Endothelial cell of umbilical vein (primary cell): Measurements from ENCODE around the gene DAG1. TPM values are rescaled to one million over a fixed set of nuclear protein-coding genes. Genes with fewer than 3 reads are reported as not detected.

ENCODE experiments used
- BruUV-seq: library from RNA; stranded (reverse); fragments of 400-500 nt; replicated peaks from 2 replicates; lab custom pipeline; 2021; lab: Mats Ljungman, UMichigan
- CTCF ChIA-PET: fragments of 300-600, 350-600 bp; sonication (Branson Sonifier 250); formaldehyde crosslinking; loops from one replicate; lab custom pipeline; 2021; ENCODE audit warnings: antibody characterized with exemption, inconsistent platforms; lab: Charles Lee
- POLR2A ChIA-PET: fragments of 300-600, 350-600 bp; sonication (Branson Sonifier 250); formaldehyde crosslinking; loops from one replicate; lab custom pipeline; 2021; ENCODE audit warnings: antibody characterized with exemption, inconsistent platforms; lab: Charles Lee
- DNase-seq: peaks from one replicate; pipeline ENCODE4 v3.0.0-alpha.2; 2011; ENCODE audit warnings: low read depth, low spot score
- FAIRE-seq: peaks from 2 replicates; lab custom pipeline; 2011; peaks lifted over from hg19 to GRCh38; lab: Jason Lieb, UNC
- H2AFZ ChIP-seq: 2 replicates; pipeline ENCODE4 v1.6.0; 2012; ENCODE audit warnings: low read depth, low read length, control low read depth, inconsistent platforms
- H3K27ac ChIP-seq: 2 replicates; pipeline ENCODE4 v1.5.1; 2011; ENCODE audit warnings: low read depth, mild to moderate bottlenecking, control low read depth, low read length, moderate library complexity; ENCODE audit not compliant: insufficient read depth
- H3K27me3 ChIP-seq, 2 experiments: 2 replicates each; pipeline versions ENCODE4 v1.6.0 to v1.6.1; 2011; ENCODE audit warnings: low read length in 2 of 2, mixed read lengths in 1 of 2; ENCODE audit not compliant: control insufficient read depth in 2 of 2, insufficient read depth in 2 of 2
- H3K36me3 ChIP-seq, 2 experiments: 2 replicates in 1 of 2; 3 replicates in 1 of 2; pipeline ENCODE4 v1.5.1; 2011; ENCODE audit warnings: low read length in 2 of 2, mild to moderate bottlenecking in 1 of 2, moderate library complexity in 1 of 2; ENCODE audit not compliant: control insufficient read depth in 2 of 2, insufficient read depth in 2 of 2; ENCODE audit errors: extremely low read depth in 1 of 2
- H3K4me1 ChIP-seq: 3 replicates; pipeline ENCODE4 v1.5.1; 2011; ENCODE audit warnings: mild to moderate bottlenecking, low read length; ENCODE audit not compliant: control insufficient read depth, insufficient read depth; ENCODE audit errors: extremely low read depth
- H3K4me2 ChIP-seq: 2 replicates; pipeline ENCODE4 v1.6.1; 2011; ENCODE audit warnings: low read length, control low read depth, mixed read lengths; ENCODE audit not compliant: insufficient read depth
- H3K4me3 ChIP-seq, 3 experiments: fragments of 200-600 bp in 1 of 3; sonication (generic), shearing (Covaris generic) in 1 of 3; replicated peaks in 1 of 3; 2 replicates each; pipeline ENCODE4 v1.5.1; 2011 to 2016; ENCODE audit warnings: control low read depth in 3 of 3, low read length in 3 of 3, mild to moderate bottlenecking in 2 of 3, inconsistent platforms in 1 of 3, low read depth in 1 of 3, moderate library complexity in 1 of 3; ENCODE audit not compliant: insufficient read depth in 1 of 3
- H3K79me2 ChIP-seq: 2 replicates; pipeline ENCODE4 v1.6.0; 2012; ENCODE audit warnings: low read length, inconsistent platforms; ENCODE audit not compliant: control insufficient read depth, insufficient read depth
- H3K9ac ChIP-seq: replicated peaks from 2 replicates; pipeline ENCODE3; 2011; ENCODE audit warnings: low read length, control low read depth; ENCODE audit not compliant: insufficient read depth; ENCODE audit errors: extremely low read depth
- H3K9me1 ChIP-seq: replicated peaks from 3 replicates; pipeline ENCODE4 v1.6.0; 2011; ENCODE audit warnings: mild to moderate bottlenecking, low read length; ENCODE audit not compliant: control insufficient read depth, insufficient read depth; ENCODE audit errors: extremely low read depth
- H3K9me3 ChIP-seq: replicated peaks from 2 replicates; pipeline ENCODE4 v1.5.1; 2012; ENCODE audit warnings: low read length, inconsistent platforms; ENCODE audit not compliant: control insufficient read depth, insufficient read depth
- H4K20me1 ChIP-seq: replicated peaks from 2 replicates; pipeline ENCODE3; 2011; ENCODE audit warnings: mild to moderate bottlenecking, low read length; ENCODE audit not compliant: control insufficient read depth, insufficient read depth; ENCODE audit errors: extremely low read depth
- CTCF ChIP-seq, 2 donors: IDR thresholded peaks; 1 replicate in 1 of 2; 2 replicates in 1 of 2; pipeline ENCODE4 v1.5.1; 2011; ENCODE audit warnings: low read length in 2 of 2, mild to moderate bottlenecking in 2 of 2, moderate library complexity in 2 of 2, control low read depth in 1 of 2, inconsistent platforms in 1 of 2, low read depth in 1 of 2; ENCODE audit not compliant: insufficient read depth in 1 of 2; ENCODE audit errors: extremely low read depth in 1 of 2
- EZH2 ChIP-seq: IDR thresholded peaks from 2 replicates; pipeline ENCODE4 v1.6.1; 2012; ENCODE audit warnings: borderline replicate concordance, low read depth, mild to moderate bottlenecking, moderate library complexity, low read length, inconsistent platforms; ENCODE audit not compliant: severe bottlenecking
- FOS ChIP-seq: IDR thresholded peaks from 2 replicates; pipeline ENCODE4 v1.6.1; 2011; ENCODE audit warnings: mild to moderate bottlenecking, low read length, moderate library complexity, borderline replicate concordance; ENCODE audit not compliant: insufficient read depth
- GATA2 ChIP-seq: IDR thresholded peaks from 2 replicates; pipeline ENCODE4 v1.7.0; 2011; ENCODE audit warnings: low read depth, mild to moderate bottlenecking, moderate library complexity, mixed read lengths, low read length; ENCODE audit not compliant: insufficient read length, insufficient read depth
- JUN ChIP-seq: IDR thresholded peaks from 2 replicates; pipeline ENCODE4 v1.6.1; 2011; ENCODE audit warnings: borderline replicate concordance, low read depth; ENCODE audit not compliant: insufficient read length, insufficient read depth
- MAX ChIP-seq: IDR thresholded peaks from 2 replicates; pipeline ENCODE4 v1.6.1; 2011; ENCODE audit not compliant: insufficient read depth, insufficient read length
- MYC ChIP-seq: IDR thresholded peaks from one replicate; pipeline ENCODE4 v1.6.1; 2011; ENCODE audit warnings: mild to moderate bottlenecking, low read depth, low read length
- POLR2A ChIP-seq: IDR thresholded peaks from 2 replicates; pipeline ENCODE4 v1.6.1; 2012; ENCODE audit warnings: low read depth, mild to moderate bottlenecking, control low read depth, low read length
- POLR2AphosphoS5 ChIP-seq: IDR thresholded peaks from 2 replicates; pipeline ENCODE4 v1.6.1; 2012; ENCODE audit warnings: low read depth, mild to moderate bottlenecking, control low read depth, low read length, moderate library complexity; ENCODE audit not compliant: insufficient read depth
- dilution Hi-C: fragments of 300-500 bp; cut with MboI; formaldehyde crosslinking; loops from one replicate; pipeline ENCODE4 v1.15.0; 2019; ENCODE audit warnings: low sequenced_read_pairs; ENCODE audit not compliant: extremely low pct_ligation_motif_present
- intact Hi-C: fragments of 100-400 bp; cut with micrococcal nuclease; formaldehyde crosslinking; loops from one replicate; pipeline ENCODE4 v1.10.0; 2022
- polyA plus RNA-seq, 4 experiments: library from polyadenylated mRNA; depleted of rRNA in 3 of 4; stranded (reverse) in 3 of 4; unstranded in 1 of 4; fragments of >200 nt; gene quantifications; 2 replicates each; pipeline versions ENCODE4 v1.2.1 to v1.2.3, GENCODE V29; 2011 to 2012; ENCODE audit warnings: missing spikeins in 1 of 4
- total RNA-seq: library from RNA; stranded (reverse); gene quantifications from 2 replicates; pipeline ENCODE4 v1.2.3, GENCODE V29; 2021

Gene DAG1
- total and polyA plus RNA-seq, 2 donors (not counting 3 experiments of a cell fraction or from before 2014, with no cell fraction given), result 59.6 to 97.5 TPM

GRCh38 chr3:49518016-49518415 lies 47.9 kb downstream of the DAG1 start:
- intact Hi-C loops, result no loop called here
- FAIRE-seq, result no peak
- CTCF ChIA-PET, result interaction anchor here (0.5 to 0.9 kb wide), 3 partner anchors 9 to 308 kb away, joined by 3 to 4 read pairs (median 3); no protein-coding TSS in a partner anchor

GRCh38 chr3:49518441-49518840 lies 48.4 kb downstream of the DAG1 start:
- H3K9me1 ChIP-seq, result no peaks in the 10 kb centered on the region
- peaks cover 2% of the 10 kb centered on the region for H4K20me1 ChIP-seq
- no peaks in the 10 kb centered on the region for H3K27me3 ChIP-seq
- H3K9me3 ChIP-seq, result no peaks in the 10 kb centered on the region
- H3K4me3 ChIP-seq, result no peak overlapping the region
- no peak for TF ChIP-seq MYC
- no peak for TF ChIP-seq POLR2AphosphoS5
- TF ChIP-seq POLR2A, result no peak
- TF ChIP-seq EZH2, result no peak
- no peak for TF ChIP-seq CTCF (IDR thresholded peaks at IDR 0.05; ENCODE audit: extremely low read depth in 1 of 2, insufficient read depth in 1 of 2, low read depth in 1 of 2, low read length in 2 of 2)
- no peak for TF ChIP-seq GATA2
- TF ChIP-seq FOS, result no peak
- TF ChIP-seq MAX, result no peak
- no peak for TF ChIP-seq JUN
- dilution Hi-C loops (no loop called here), intact Hi-C loops (no loop called here)
- DNase-seq (no peak), FAIRE-seq (no peak)
- ChIA-PET CTCF (interaction anchor here (0.6 to 0.9 kb wide), 2 partner anchors 9 to 21 kb away, joined by 3 read pairs; no protein-coding TSS in a partner anchor), POLR2A (no interaction called here)
- BruUV-seq, result no TSS peak
- no peak overlapping the region for H3K27ac ChIP-seq
- peaks cover 2 to 7% of the 10 kb centered on the region in 2 experiments for H3K36me3 ChIP-seq
- H3K9ac ChIP-seq, result no peak overlapping the region
- H3K79me2 ChIP-seq, result no peaks in the 10 kb centered on the region
- H2AFZ ChIP-seq, result no peak overlapping the region
- no peak overlapping the region for H3K4me2 ChIP-seq
- H3K4me1 ChIP-seq, result no peaks in the 10 kb centered on the region

More at GRCh38 chr3:49518016-49518415, 47.9 kb downstream of the DAG1 start:
- Histone ChIP-seq H3K4me3 (no peak overlapping the region), H3K27me3 (no peaks in the 10 kb centered on the region), H4K20me1 (peaks cover 2% of the 10 kb centered on the region), H3K4me1 (no peaks in the 10 kb centered on the region), H3K9ac (no peak overlapping the region), H3K9me1 (no peaks in the 10 kb centered on the region), H3K27ac (no peak overlapping the region), H3K36me3 (peaks cover 2 to 9% of the 10 kb centered on the region in 2 experiments), H3K9me3 (no peaks in the 10 kb centered on the region), H2AFZ (no peak overlapping the region), H3K79me2 (no peaks in the 10 kb centered on the region), H3K4me2 (no peak overlapping the region)
- no peak for DNase-seq
- no TSS peak for BruUV-seq
- no peak for TF ChIP-seq FOS
- no peak for TF ChIP-seq EZH2
- TF ChIP-seq POLR2A, result no peak
- TF ChIP-seq POLR2AphosphoS5, result no peak
- TF ChIP-seq GATA2, result no peak
- POLR2A ChIA-PET, result no interaction called here
- dilution Hi-C loops, result no loop called here
